EH (cell line): ENCODE measurements around the gene ATP5MG.
A peak's percentile ranks its signal among the peaks of the same experiment; 100 is the strongest.

Experiments
- DNase-seq: peaks from one replicate; pipeline ENCODE4 v3.0.0-alpha.2; 2015; ENCODE audit warnings: low read depth

The ATP5MG gene

DNA sequence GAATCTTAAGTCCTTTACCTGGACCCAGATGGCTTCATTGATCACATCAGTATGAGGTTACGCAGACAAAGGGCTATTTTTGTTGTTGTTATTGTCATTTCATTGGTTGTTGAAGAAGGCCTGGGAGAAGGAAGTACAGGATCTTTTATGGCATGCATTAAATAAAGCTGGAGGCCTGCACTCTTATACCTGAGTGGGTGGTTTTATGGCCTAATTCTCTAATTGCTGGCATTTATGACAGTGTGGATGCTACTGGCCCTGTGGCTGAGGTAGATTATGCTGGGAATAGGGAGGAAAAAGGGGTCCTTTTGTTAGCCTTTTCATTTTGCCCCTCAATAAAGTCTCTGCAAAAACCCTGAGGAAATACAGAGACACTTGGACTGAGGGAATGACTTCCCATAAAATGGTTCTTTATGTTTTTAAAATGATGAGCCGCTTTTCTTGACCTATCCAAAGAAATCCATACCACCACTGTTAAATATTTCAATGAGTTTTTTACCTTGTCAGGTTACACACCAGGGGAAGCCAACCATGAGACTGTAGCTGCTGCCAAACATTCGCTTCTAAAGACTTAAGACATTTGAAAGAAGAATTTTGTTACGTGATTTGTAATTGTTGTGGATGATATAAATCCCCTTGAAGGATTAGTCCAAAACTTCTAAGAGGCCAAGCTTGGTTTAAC is 41.6 kb downstream of the ATP5MG start:
- DNase-seq, result no peak

DNA sequence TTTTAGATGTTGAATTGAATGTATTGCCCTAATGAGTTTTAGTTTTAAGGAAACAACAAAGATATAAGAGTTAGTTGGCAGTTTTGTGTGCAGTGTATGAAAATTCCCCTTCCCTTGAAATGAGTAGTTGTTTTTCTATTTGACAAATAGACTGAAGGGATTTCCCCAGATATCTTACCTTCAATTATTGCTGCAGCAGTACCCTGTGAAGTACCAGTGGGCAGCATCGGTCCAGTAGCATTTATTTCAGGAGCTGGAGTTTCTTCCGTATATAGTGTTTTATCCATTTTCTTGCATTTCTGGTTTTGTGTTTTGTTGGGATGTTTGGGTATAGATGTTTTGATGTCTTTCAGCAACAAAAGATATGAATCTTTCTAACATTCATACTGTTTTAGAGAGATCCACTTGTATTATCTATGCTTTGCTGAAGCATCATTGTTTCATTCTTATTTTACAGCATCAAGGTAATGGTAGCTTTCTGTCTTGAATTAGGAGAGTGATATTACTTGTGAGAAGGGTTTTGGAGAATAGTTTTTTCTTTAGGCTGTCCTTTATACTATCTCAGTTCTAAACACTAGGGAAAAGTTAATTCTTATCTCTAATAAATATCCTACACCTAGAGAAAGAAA is 42.3 kb downstream of the ATP5MG start:
- DNase-seq, result no peak

DNA sequence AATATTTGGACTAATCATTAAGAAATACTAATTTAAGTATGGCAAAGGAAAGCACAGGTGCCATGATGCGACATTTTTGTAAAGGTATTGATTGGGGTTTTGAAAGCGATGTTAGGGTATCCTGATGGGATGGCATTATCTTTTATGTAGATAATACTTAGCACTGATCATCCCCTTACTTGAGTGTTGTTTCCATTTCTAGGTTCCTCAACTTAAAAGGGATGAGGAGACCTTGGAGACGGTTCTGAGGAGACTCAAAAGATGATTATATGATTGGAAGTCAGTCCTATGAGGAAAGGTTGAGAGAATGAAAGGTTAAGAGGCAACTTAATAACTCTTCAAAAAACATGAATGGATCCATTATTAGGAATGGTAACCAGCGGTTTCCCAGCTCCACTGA is 46.0 kb downstream of the ATP5MG start:
- no peak for DNase-seq

DNA sequence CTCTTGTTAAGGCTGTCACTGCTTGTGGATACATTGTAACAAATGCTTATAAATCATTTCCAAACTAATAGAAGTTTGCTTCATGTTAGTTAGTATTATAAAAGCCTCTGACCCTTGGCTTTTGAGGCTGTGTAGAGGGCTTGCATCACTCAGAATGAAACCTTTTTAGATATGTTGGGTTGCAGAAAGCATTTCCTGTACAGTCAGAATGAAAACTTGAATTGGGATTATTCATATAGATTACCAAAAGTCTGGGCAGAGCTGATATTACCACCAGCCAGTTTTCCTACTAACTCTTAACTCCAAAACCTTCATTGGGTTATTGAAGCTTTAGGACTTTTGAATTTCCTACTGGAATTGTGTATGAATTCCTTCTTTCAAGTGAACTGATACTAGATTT is 46.9 kb downstream of the ATP5MG start:
- peak; percentile 59 for DNase-seq

DNA sequence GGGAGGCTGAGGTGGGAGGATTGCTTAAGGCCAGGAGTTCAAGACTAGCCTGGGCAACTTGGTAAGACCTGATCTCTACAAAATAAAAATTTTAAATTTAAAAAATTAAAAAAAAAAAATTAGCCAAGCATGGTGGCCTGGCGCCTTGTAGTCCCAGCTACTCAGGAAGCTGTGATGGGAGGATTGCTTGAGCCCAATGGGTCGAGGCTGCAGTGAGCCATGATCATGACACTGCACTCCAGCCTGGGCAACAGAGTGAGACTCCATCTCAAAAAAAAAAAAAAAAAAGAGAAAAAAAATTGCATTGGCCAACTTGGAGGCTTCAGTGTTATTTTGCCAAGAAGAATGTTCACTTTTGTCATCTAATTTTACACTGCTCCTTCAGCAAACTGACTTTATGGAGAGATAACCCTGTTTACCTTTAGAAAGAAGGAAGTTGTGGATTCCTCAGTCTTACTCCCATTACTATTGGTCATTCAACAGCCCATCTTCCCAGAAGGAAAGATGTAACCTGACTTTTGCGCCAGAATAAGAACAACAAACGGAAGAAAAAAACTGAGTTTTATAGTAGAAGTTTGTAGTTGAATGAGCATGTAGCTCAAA is 48.0 kb downstream of the ATP5MG start:
- DNase-seq, result no peak

DNA sequence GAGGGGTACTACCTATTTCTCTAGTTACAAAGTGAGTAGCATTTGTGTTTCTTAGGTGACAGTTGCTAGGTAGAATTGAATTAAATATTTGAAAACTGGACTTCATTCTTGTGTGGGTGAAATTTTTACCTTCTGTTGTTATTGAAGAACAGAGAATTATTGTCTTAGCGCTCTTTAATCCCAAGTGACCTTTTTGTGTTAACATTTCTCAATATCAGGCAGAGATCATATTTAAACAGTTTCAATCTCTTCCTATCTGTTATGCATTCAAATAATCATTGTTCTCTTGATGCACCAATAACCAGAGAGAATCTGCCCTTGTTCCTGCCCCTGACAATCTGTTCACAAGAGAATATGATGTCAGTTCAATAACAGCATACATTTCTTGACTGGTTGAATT is 49.0 kb downstream of the ATP5MG start:
- no peak for DNase-seq
